ENCODE results near the gene C19orf18. TPM values are rescaled to one million over a fixed set of nuclear protein-coding genes. Genes with fewer than 3 reads are reported as not detected.

Gene C19orf18
- total and polyA plus RNA-seq, 4 donors = 0.14 to 0.58 (median 0.23) TPM; not detected in 1

GRCh38 chr19:57961785-57962184 lies 12.5 kb downstream of the C19orf18 start:
- no peaks in the 10 kb centered on the region for H3K27me3 ChIP-seq (ENCODE audit: control insufficient read depth in 4 of 4, insufficient read depth in 4 of 4, low read length in 3 of 4)
- H3K27ac ChIP-seq (ENCODE audit: low read depth in 1 of 2, low read length in 2 of 2) = no peak overlapping the region
- no peak overlapping the region for H3K9ac ChIP-seq (ENCODE audit: low read depth in 1 of 2, low read length in 2 of 2)
- no peaks in the 10 kb centered on the region for H3K4me1 ChIP-seq (ENCODE audit: control insufficient read depth in 4 of 4, insufficient read depth in 4 of 4, low read length in 3 of 4)
- DNase-seq (ENCODE audit: low spot score) = no peak
- no peak for TF ChIP-seq GABPA (IDR thresholded peaks at IDR 0.05 in 1 of 2, conservative IDR thresholded peaks at IDR 0.05 in 1 of 2)
- no peak for TF ChIP-seq HNF4A (conservative IDR thresholded peaks at IDR 0.05)
- no peak for TF ChIP-seq TAF1 (conservative IDR thresholded peaks at IDR 0.05)
- TF ChIP-seq NR2F2 (IDR thresholded peaks at IDR 0.05) = no peak
- no peak for TF ChIP-seq REST (IDR thresholded peaks at IDR 0.05)
- TF ChIP-seq CTCF (IDR thresholded peaks at IDR 0.05; ENCODE audit: low read depth, low read length, missing input control) = no peak
- no peak for TF ChIP-seq MAX (IDR thresholded peaks at IDR 0.05)
- TF ChIP-seq ATF3 (IDR thresholded peaks at IDR 0.05) = no peak
- no peak for TF ChIP-seq RAD21 (IDR thresholded peaks at IDR 0.05)
- TF ChIP-seq RXRA (IDR thresholded peaks at IDR 0.05) = no peak
- TF ChIP-seq YY1 (IDR thresholded peaks at IDR 0.05) = no peak
- TF ChIP-seq JUND (IDR thresholded peaks at IDR 0.05) = no peak
- TF ChIP-seq FOXA1 (IDR thresholded peaks at IDR 0.05) = no peak
- TF ChIP-seq HNF4G (IDR thresholded peaks at IDR 0.05) = no peak
- TF ChIP-seq ZBTB33 (IDR thresholded peaks at IDR 0.05) = no peak
- no peak for TF ChIP-seq SP1 (IDR thresholded peaks at IDR 0.05)
- no peak for TF ChIP-seq EGR1 (IDR thresholded peaks at IDR 0.05; ENCODE audit: low read depth in 2 of 2)
- TF ChIP-seq FOXA2 (IDR thresholded peaks at IDR 0.05) = no peak
- H3K9me3 ChIP-seq (ENCODE audit: control insufficient read depth in 4 of 4, low read length in 3 of 4) = peaks cover 17 to 46% (median 29%) of the 10 kb centered on the region in 4 donors
- H3K36me3 ChIP-seq (ENCODE audit: control insufficient read depth in 4 of 4, insufficient read depth in 3 of 4, low read depth in 1 of 4, low read length in 3 of 4) = peaks cover 0 to 2% (median 0%) of the 10 kb centered on the region in 4 donors
- H3K4me3 ChIP-seq (ENCODE audit: low read depth in 1 of 3, low read length in 3 of 3) = peak overlapping the region in 1 of 3 donors; percentile 30
- 79% methylated on average over 1 of the region's 1 CpG for WGBS

Measured in liver (tissue), 9 donors.